ENCODE measurements around the gene STX1B. TPM values are rescaled to one million over a fixed set of nuclear protein-coding genes. Genes with fewer than 3 reads are reported as not detected.
"Not testable (repeated sequence)": the region's sequence is repeated elsewhere in the genome, so short reads cannot be mapped to it uniquely, and the experiment has no call there.

STX1B gene
- 1 to 10 TPM in 3 of 4 donors, under 1 TPM in 1; 0.73 to 3.0 (median 1.8) TPM for polyA plus RNA-seq (ENCODE audit: insufficient read length in 4 of 4)

DNA sequence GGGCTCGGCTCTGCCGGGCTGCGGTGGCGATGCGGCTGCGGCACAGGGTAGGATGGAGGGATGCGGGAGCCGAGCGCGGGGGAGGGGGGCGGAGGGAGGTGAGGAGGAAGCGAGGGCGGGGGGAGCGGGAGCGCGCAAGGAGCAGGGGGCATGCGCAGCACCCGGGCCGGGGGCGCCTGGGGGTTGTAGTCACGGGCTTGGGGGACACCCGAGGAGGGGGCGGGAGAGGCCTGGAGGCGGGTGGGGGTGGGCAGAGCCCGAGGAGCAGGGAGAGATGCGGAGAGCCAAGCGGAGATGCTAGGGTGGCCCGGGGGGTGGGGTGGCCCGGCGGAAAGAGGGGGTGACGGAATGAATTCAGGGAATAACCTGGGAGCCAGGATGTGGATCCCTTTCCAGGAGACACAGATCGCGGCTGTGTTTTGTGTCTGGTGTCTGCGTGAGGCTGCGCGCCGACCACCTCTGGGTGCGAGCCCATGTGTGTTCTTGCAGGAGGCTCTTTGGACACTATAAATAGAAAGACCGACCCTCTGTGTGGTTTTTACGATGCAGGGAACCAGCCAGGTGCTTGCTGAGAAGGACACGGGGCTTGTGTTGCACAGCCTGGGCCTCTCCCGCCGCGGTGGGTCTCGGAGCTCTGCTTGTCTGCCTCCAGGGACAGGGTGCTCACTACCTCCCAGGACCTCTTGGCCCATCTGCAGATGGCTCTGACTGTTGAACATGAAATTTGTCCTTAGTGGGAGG, at the start of gene STX1B:
TSS of gene STX1B (minus strand) at position 54 of the 741 bp plus-strand sequence. CDS start 242 bp downstream, outside the sequence.
- no peak for DNase-seq (ENCODE audit: low read depth in 4 of 4, low spot score in 2 of 4)

DNA sequence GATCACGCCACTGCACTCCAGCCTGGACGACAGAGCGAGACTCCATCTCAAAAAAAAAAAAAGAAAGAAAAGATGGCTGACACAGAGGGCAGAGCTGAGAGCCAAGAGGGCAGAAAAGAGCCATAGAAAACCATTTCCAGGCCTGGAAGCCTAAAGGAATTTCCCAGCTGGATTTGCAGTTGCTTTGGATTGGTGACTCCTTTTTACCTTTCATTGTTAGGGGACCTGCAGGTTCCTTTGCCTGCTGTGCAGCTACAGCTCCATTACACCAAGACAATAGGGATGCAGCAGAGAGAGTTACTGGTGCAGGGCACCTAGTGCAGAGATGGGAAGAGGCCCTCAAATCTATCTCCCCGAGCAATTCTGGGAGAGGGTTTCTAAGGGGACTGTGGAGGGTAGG, 45.2 kb upstream of the STX1B start:
- no peak for DNase-seq (ENCODE audit: low read depth in 4 of 4, low spot score in 2 of 4)

DNA sequence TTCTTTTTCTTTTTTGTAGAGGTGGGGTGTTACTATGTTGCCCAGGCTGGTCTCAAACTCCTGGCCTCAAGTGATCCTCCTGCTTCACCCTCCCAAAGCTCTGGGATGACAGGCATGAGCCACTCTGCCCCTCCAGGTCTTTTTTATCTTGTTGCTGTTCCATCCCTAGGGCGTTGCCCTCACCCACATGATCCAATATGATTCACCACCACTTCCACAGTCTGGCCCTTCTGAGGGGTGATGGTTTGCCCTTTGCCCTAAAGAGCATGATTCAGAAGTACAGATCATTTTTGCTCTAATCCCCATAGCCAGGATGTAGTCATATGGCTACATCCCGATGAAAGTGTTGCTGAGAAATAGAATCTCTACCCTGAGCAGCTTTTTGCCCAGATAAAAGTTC, 41.7 kb upstream of the STX1B start:
- no peak for DNase-seq (ENCODE audit: low read depth in 4 of 4, low spot score in 2 of 4)

DNA sequence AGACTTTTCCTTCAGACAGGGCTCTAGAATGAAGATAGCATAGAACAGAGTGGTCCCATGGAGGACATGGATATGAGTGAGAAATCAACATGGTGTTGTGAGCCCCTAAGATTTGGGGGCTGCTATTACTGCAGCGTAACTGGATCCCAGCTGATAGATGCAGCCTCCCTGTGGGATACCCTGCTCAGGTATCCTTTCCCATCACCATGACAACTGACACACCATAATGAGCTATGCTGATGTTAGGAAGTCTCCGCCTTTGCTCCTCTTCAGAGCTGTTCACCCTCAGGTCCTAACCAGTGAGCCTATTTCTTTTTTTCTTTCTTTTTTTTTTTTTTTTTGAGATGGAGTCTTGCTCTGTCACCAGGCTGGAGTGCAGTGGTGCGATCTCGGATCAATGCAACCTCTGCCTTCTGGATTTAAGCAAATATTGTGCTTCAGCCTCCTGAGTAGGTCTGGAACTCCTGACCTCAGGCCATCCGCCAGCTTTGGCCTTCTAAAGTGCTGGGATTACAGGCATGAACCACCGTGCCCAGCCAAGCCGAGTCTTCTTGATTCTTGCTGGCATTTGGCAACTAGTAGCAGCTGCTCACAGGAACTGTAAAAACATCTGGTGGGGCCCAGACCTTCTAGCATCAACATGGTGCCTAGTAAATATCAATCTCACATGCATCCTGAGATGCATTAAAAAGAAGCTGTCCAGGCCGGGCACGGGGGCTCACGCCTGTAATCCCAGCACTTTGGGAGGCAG, 40.0 kb upstream of the STX1B start:
- DNase-seq (ENCODE audit: low read depth in 4 of 4, low spot score in 2 of 4) = no peak

DNA sequence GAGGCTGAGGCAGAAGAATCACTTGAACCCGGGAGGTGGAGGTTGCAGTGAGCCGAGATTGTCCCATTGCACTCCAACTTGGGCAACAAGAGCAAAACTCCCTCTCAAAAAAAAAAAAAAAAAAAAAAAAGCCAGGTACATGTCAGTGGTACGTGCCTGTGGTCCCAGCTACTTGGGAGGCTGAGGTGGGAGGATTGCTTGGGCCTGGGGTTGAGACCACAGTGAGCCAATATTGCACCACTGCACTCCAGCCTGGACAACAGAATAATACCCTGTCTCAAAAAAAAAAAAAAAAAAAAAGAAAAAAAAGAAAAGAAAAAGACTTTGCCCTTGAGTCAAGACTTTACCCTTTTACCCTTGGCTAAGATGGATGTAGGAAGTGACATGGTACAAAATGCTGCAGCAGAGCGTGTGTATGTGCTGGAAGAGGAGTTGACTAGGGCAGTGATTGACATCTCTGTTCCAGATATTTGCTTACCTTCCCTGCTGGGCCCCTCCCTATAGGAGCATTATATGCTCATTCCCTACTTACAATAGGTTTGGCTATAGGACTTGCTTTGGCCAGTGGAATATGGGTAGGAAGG, 33.6 kb upstream of the STX1B start:
- no peak for DNase-seq (ENCODE audit: low read depth in 4 of 4, low spot score in 2 of 4)

DNA sequence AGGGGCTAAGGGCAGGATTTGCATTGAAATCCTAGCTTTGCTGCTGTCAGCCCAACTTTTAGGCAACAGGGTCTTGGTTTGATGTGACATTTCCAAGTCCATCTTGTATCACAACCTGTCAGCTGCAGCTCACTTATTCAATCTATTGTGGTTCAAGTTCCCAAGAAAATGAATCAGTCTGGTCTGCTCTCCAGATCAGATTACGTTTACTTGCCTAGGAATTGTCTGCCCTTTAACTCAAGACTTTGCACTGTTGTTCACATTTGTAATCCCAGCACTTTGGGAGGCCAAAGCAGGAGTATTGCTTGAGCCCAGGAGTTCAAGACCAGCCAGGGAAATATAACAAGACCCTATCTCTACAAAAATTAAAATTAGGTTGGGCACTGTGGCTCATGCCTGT, 32.9 kb upstream of the STX1B start:
- no peak for DNase-seq (ENCODE audit: low read depth in 4 of 4, low spot score in 2 of 4)

DNA sequence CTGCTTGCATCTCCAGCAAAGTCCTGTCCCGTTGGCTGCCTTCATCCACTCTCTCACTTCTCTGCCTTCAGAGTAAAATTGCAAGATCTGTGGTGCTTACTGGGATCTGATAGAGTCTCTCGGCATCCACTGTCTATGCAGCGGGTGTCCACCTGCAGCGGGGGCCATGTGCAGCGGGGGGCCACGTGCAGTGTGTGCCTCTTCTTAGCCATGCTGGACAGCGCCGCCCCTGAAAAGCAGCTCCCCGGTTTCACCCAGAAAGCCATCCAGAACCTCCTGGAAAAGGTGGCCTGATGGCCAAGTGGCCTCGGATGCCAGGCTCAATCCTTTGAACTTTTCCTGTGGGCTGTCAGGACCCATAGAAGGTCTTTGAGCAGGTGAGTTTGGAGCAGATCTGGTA, 32.4 kb upstream of the STX1B start:
- no peak for DNase-seq (ENCODE audit: low read depth in 4 of 4, low spot score in 2 of 4)

DNA sequence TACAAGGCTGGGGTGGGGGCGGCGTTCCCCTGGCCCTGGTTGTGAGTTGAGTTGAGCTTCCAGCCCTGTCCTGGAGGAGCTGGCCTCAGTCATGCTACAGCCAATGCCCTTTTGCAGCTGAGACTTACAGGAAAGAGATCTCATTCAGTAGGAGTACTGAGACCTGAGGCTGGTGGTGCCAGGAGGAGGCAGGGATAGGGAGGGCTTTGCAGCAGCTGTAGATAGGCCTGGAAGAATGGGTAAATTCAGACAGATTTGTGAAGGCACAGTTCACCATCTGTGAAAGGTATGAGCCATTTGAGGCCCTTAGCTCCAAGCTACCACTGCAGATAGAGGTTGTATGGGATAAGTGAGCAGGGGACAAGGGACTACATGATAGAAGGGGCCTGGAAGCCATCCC, 28.6 kb upstream of the STX1B start:
- no peak for DNase-seq (ENCODE audit: low read depth in 4 of 4, low spot score in 2 of 4)

DNA sequence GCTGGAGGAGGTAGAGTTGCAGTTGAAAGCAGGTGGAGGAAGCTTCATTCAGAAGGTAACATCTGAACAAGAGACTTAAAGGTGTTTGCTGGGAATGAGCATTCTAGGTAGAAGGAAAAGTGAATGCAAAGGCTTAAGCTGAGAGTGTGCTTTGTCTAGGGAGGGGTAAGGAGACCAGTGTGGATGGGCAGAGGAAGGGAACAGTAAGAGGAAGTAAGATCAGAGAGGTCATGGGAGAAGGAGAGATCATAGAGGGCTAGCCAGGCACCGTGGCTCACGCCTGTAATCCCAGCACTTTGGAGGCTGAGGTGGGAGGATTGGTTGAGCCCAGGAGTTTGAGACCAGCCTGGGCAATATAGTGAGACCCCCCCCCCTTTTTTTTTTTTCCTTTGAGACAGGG, 26.3 kb upstream of the STX1B start:
- no peak for DNase-seq (ENCODE audit: low read depth in 4 of 4, low spot score in 2 of 4)

DNA sequence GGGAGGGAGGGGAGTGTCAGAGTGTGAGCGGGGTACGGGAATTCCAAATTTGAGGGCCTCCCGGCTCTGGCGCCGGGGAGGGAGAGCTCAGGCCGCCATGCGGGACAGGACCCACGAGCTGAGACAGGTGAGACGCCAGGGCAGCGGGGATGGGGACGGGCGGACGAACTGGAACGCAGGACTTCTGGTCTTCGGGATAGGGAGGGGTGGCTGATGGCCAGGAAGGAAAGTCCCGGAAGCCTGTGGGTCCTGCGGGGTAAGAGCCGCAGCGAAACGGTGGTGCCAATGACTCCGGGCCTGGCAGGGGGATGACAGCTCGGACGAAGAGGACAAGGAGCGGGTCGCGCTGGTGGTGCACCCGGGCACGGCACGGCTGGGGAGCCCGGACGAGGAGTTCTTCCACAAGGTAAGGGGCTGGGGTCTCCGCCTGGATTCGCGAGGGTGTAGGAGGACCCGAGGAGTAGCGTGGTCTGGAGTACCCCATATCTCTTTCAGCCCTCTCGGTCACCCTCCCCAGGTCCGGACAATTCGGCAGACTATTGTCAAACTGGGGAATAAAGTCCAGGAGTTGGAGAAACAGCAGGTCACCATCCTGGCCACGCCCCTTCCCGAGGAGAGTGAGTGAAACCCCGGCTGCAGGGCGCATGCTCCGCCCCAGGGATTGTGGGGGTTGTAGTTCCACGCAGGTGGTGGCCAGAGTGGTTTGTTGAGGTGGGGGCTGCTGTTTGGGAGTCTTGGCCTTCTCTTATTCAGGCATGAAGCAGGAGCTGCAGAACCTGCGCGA, 23.5 kb upstream of the STX1B start:
- peak in 2 of 4 donors; percentile 45 to 81 for DNase-seq (ENCODE audit: low read depth in 4 of 4, low spot score in 2 of 4)

DNA sequence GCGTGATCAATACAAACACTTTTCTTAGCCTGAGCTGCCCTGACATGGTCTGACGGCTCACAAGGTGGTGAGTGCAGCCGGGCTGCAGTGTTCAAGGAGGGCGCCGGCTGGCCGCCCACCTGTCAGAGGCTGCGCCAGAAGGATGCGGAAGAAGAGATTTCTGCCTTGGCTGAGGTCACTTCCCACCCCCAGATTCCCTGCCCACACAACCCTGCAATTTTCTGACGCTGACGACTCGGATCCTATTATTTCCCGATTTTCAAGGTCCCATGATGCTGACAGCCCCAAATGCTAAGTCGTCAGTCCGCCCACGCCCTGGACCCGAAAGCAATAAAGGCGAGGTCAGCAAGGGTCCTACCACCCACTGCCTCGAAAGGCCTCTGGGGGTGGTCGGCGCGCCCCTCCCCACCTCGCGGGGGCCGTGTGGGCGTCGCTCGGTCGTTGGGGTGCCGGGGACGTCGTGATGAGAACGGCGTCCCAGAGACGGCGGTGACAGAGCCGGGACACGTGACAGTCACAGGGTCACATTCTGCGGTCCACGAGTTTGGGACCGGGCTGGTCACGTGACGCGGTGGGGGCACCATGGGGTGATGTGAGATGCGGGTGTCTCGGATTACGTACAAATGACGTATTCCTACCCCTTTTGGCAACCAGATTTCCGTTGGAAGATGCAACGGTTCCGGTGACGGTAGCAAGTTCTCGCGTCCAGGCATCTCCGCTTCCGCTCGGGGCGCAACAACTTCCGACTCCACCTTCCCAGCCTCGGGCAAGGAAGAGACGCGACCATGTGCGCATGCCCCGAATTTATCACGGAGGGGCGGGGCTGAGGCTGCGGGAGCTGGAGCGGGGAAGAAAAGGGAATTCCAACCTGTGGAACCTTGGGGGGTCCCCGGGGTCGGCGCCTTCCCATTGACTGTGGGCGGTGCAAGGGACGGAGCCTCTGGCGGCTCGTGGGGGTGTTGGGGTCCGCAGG, 22.6 kb upstream of the STX1B start, which contains the start of gene STX4:
TSS of gene STX4 (plus strand) at position 823 of the 973 bp plus-strand sequence. CDS start 248 bp downstream, outside the sequence.
- DNase-seq (ENCODE audit: low read depth in 4 of 4, low spot score in 2 of 4) = peak; percentile 90 to 95 (median 93)

DNA sequence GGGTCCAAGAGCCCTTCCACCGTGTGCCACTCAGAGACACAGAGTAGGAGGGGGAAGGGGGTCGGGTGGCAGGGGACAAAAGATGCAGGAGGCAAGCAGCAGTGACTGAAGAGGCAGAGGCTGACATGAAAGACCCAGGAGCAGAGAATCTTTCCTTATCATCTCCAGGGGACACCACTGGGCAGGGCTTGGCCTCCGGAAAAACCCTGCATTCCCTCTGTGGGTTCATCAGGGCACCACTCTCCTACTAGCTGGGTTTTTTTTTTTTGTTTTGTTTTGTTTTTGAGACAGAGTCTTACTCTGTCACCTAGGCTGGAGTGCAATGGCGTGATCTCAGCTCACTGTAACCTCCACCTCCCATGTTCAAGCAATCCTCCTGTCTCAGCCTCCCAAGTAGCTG, 20.8 kb upstream of the STX1B start:
- no peak for DNase-seq (ENCODE audit: low read depth in 4 of 4, low spot score in 2 of 4)

DNA sequence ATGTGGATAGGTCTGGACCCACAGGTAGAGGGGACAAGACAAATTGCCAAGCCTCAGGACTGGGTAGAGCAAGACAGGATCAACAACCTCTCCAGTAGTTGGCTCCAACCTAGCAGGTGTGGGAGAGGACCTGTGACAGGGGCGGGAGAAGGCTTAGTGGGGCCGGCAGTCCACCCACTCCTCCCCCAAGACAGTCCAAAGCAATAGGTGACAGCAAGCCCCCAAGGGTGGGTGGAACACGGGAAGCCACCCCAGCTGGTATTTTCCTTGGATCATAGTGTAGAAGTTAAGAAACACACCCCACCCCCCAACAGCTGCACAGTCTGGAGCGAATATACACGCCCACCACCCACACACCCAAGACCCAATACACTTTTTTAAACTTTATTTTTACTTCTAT, 18.8 kb upstream of the STX1B start:
- DNase-seq (ENCODE audit: low read depth in 4 of 4, low spot score in 2 of 4) = no peak

DNA sequence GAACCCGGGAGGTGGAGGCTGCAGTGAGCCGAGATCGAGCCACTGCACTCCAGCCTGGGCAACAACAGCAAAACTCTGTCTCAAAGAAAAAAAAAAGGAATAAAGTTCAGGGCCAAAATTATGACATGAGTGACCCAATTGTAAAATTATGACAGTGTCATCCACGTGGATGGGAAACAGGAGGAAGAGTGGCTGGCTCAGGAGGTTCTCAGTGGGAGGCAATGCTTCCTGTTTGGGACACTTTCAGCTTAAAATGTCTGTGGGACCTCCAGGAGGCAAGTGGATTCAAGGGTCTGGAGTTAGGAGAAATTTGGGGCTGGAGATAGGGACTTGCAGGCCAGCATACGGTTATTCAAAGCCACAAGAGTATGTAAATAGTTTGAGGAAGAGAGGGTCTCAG, 14.9 kb upstream of the STX1B start:
- DNase-seq (ENCODE audit: low read depth in 4 of 4, low spot score in 2 of 4) = no peak

DNA sequence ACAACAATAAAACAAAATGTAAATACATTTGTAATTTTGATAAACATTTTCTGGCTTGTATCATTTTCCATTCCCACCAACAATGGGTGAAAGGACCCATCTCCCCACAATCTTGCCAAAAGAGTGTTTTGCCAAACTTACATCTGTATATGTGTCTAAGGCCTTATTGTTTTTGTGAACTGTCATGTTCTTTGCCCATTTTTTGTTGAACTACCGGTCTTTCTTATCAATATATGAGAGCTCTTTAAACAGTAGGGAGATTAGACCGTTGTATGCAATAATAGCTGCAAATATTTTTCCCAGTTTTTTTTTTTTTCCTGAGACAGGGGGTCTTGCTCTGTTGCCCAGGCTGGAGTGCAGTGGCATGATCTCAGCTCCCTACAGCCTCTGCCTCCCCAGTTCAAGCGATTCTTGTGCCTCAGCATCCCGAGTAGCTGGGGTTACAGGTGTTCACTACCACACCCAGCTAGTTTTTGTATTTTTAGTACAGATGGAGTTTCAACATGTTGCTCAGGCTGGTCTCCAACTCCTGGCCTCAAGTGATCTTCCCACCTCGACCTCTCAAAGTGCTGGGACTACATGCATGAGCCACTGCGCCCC, 13.3 kb upstream of the STX1B start:
- no peak for DNase-seq (ENCODE audit: low read depth in 4 of 4, low spot score in 2 of 4)

DNA sequence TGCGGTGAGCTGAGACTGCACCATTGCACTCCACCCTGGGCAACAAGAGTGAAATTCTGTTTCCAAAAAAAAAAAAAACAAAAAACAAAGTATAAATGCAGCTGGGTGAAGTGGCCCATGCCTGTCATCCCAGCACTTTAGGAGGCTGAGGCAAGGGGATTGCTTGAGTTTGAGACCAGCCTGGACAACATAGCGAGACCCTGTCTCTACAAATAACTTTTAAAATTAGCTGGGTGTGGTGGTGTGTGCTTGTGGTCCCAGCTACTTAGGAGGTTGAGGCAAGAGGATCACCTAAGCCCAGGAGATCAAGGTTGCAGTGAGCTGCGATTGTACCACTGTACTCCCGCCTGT, 12.8 kb upstream of the STX1B start:
- DNase-seq (ENCODE audit: low read depth in 4 of 4, low spot score in 2 of 4) = no peak

DNA sequence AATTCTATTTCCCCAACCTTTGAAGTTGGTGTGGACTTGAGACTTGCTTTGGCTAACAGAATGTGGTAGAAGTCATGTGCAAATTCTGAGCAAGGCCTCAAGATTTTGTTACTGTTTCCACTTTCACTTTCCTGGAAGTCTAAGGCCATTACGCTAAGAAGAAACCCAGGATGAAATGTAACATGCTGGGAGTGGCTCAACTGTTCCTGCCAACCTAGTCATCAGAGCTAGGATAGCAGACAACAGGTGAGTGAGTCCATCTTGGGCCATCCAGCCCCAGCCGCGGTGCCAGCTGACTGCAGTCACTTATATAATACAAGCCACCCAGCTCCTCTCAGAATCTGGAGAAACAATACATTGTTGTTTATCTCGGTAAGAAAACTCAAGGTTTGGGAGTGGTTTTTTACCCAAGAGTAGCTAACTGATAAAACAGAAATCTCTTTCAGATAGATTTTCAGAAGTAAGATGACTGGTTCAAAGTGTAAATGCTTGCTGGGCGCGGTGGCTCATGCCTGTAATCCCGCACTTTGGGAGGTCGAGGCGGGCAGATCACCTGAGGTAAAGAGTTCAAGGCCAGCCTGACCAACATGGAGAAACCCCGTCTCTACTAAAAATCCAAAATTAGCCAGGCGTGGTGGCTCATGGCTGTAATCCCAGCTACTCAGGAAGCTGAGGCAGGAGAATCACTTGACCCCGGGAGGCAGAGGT, 12.3 kb upstream of the STX1B start:
- no peak for DNase-seq (ENCODE audit: low read depth in 4 of 4, low spot score in 2 of 4)

DNA sequence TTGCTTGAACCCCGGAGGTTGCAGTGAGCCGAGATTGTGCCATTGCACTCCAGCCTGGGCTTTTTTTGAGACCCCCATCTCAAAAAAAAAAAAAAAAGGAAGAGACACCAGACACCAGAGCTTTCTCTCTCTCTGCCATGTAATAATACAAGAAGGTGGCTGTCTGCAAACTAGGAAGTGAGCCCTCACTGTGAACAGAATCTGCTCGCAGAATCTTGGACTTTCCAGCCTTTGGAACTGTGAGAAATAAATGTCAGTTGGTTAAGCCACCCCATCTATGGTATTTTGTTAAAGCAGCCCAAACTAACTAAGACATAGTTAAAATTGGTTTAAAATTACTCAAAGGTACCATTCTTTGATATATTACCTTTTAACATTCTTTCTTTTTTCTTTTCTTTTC, 10.1 kb upstream of the STX1B start:
- DNase-seq (ENCODE audit: low read depth in 4 of 4, low spot score in 2 of 4) = no peak

DNA sequence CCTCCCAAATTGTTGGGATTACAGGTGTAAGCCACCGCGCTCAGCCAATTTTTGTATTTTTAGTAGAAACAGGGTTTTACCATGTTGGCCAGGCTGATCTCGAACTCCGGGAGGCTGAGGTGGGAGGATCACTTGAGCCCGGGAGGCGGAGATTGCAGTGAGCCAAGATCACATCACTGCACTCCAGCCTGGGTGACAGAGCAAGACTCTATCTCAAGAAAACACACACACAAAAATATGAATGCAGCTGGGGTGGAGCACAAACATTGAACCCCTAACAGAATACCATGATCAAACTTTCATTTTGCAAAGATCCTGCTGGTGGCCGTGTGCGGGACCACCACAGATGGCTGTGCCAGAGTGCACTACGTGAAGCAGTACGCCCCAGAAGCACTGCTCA, 7.3 kb upstream of the STX1B start:
- DNase-seq (ENCODE audit: low read depth in 4 of 4, low spot score in 2 of 4) = not testable (repeated sequence)

Measured in left renal cortex interstitium (tissue), 4 donors.